H1 (cell line): ENCODE data around the gene LPP. TPM values are rescaled to one million over a fixed set of nuclear protein-coding genes. Genes with fewer than 3 reads are reported as not detected.

Source experiments
- CTCF ChIA-PET: fragments of 300-600 bp; sonication (Branson Sonifier 250); formaldehyde crosslinking; loops from one replicate; lab custom pipeline; 2021; ENCODE audit not compliant: partially characterized antibody; lab: Charles Lee
- POLR2A ChIA-PET: fragments of 300-600 bp; sonication (Branson Sonifier 250); formaldehyde crosslinking; loops from one replicate; lab custom pipeline; 2021; ENCODE audit warnings: inconsistent platforms; ENCODE audit not compliant: partially characterized antibody; lab: Charles Lee
- DNase-seq, 2 experiments: peaks; one replicate each; pipeline versions ENCODE4 v3.0.0 to v3.0.0-alpha.2; 2010 to 2022; ENCODE audit warnings: low spot score in 2 of 2, low read depth in 1 of 2, mixed read lengths in 1 of 2
- FAIRE-seq: peaks from 2 replicates; lab custom pipeline; 2011; peaks lifted over from hg19 to GRCh38; lab: Jason Lieb, UNC
- H2AFZ ChIP-seq: 2 replicates; pipeline ENCODE4 v1.8.1; 2012; ENCODE audit warnings: low read length, inconsistent platforms
- H2AK5ac ChIP-seq: 2 replicates; pipeline ENCODE4 v1.6.1; 2013; ENCODE audit warnings: low read depth, low read length
- H2BK120ac ChIP-seq: replicated peaks from 2 replicates; pipeline ENCODE3; 2013; ENCODE audit warnings: low read depth, low read length, inconsistent platforms
- H2BK12ac ChIP-seq: 2 replicates; pipeline ENCODE4 v1.6.1; 2013; ENCODE audit warnings: low read depth, low read length
- H2BK15ac ChIP-seq: 2 replicates; pipeline ENCODE4 v1.6.1; 2013; ENCODE audit warnings: low read length
- H2BK20ac ChIP-seq: 2 replicates; pipeline ENCODE4 v1.6.1; 2013; ENCODE audit warnings: low read length
- H2BK5ac ChIP-seq: 2 replicates; pipeline ENCODE4 v1.6.1; 2013; ENCODE audit warnings: low read depth, low read length
- H3K14ac ChIP-seq: 2 replicates; pipeline ENCODE4 v1.6.1; 2013; ENCODE audit warnings: inconsistent platforms; ENCODE audit not compliant: insufficient read length
- H3K18ac ChIP-seq: 2 replicates; pipeline ENCODE4 v1.6.1; 2013; ENCODE audit warnings: low read length; ENCODE audit errors: extremely low read depth
- H3K23ac ChIP-seq: 2 replicates; pipeline ENCODE4 v1.6.1; 2013; ENCODE audit warnings: inconsistent platforms; ENCODE audit not compliant: insufficient read length
- H3K23me2 ChIP-seq: 2 replicates; pipeline ENCODE4 v1.6.1; 2013; ENCODE audit warnings: low read depth, low read length
- H3K27ac ChIP-seq: 2 replicates; pipeline ENCODE4 v1.6.1; 2011; ENCODE audit warnings: low read depth, low read length, inconsistent platforms
- H3K27me3 ChIP-seq, 4 experiments: replicated peaks in 1 of 4; 1 replicate in 1 of 4; 2 replicates in 3 of 4; pipeline versions ENCODE4 v1.6.1 to v1.8.1; 2011 to 2013; ENCODE audit warnings: low read length in 3 of 4, mild to moderate bottlenecking in 3 of 4, inconsistent platforms in 2 of 4, mixed read lengths in 2 of 4, moderate library complexity in 1 of 4; ENCODE audit not compliant: control insufficient read depth in 3 of 4, insufficient read depth in 3 of 4; ENCODE audit errors: extremely low read depth in 1 of 4
- H3K36me3 ChIP-seq, 4 experiments: 2 replicates each; pipeline versions ENCODE4 v1.6.1 to v1.8.1; 2011 to 2013; ENCODE audit warnings: mild to moderate bottlenecking in 4 of 4, low read length in 3 of 4, moderate library complexity in 2 of 4, control low read depth in 1 of 4, inconsistent platforms in 1 of 4; ENCODE audit not compliant: insufficient read depth in 4 of 4, control insufficient read depth in 2 of 4
- H3K4ac ChIP-seq: replicated peaks from 2 replicates; pipeline ENCODE3; 2013; ENCODE audit warnings: low read length, low read depth, mixed read lengths, inconsistent platforms; ENCODE audit not compliant: insufficient read length
- H3K4me1 ChIP-seq, 4 experiments: replicated peaks in 1 of 4; 1 replicate in 1 of 4; 2 replicates in 3 of 4; pipeline versions ENCODE4 v1.6.1 to v1.8.1; 2011 to 2013; ENCODE audit warnings: low read length in 3 of 4, inconsistent platforms in 2 of 4, mixed read lengths in 1 of 4; ENCODE audit not compliant: insufficient read depth in 4 of 4, control insufficient read depth in 3 of 4
- H3K4me2 ChIP-seq, 2 experiments: 2 replicates each; pipeline versions ENCODE4 v1.6.1 to v1.8.1; 2011 to 2013; ENCODE audit warnings: low read depth in 2 of 2, low read length in 2 of 2, control low read depth in 1 of 2, inconsistent platforms in 1 of 2, mild to moderate bottlenecking in 1 of 2; ENCODE audit not compliant: insufficient read depth in 1 of 2
- H3K4me3 ChIP-seq, 4 experiments: fragments of 200-600, 300-600 bp in 1 of 4; sonication (generic), shearing (Covaris generic), sonication (Bioruptor Twin) in 1 of 4; 2 replicates each; pipeline versions ENCODE4 v1.5.1 to v1.8.1; 2011 to 2016; ENCODE audit warnings: low read length in 4 of 4, low read depth in 3 of 4, control low read depth in 2 of 4, inconsistent platforms in 2 of 4, mild to moderate bottlenecking in 2 of 4, mixed read lengths in 1 of 4, moderate library complexity in 1 of 4; ENCODE audit not compliant: insufficient read depth in 2 of 4; ENCODE audit errors: extremely low read depth in 1 of 4
- H3K56ac ChIP-seq: replicated peaks from 2 replicates; pipeline ENCODE3; 2013; ENCODE audit warnings: low read depth, mild to moderate bottlenecking, mixed read lengths, low read length, inconsistent platforms; ENCODE audit not compliant: insufficient read length
- H3K79me1 ChIP-seq: 2 replicates; pipeline ENCODE4 v1.6.1; 2013; ENCODE audit warnings: low read depth, low read length, control low read depth
- H3K79me2 ChIP-seq, 2 experiments: 2 replicates each; pipeline versions ENCODE4 v1.6.1 to v1.8.1; 2012 to 2013; ENCODE audit warnings: low read length in 2 of 2, mild to moderate bottlenecking in 2 of 2, inconsistent platforms in 1 of 2; ENCODE audit not compliant: insufficient read depth in 2 of 2, control insufficient read depth in 1 of 2
- H3K9ac ChIP-seq, 4 experiments: replicated peaks in 1 of 4; 1 replicate in 1 of 4; 2 replicates in 3 of 4; pipeline versions ENCODE4 v1.6.1 to v1.8.1; 2011 to 2013; ENCODE audit warnings: low read depth in 3 of 4, low read length in 3 of 4, control low read depth in 2 of 4, mild to moderate bottlenecking in 2 of 4, moderate library complexity in 2 of 4, inconsistent platforms in 1 of 4; ENCODE audit errors: extremely low read depth in 1 of 4
- H3K9me3 ChIP-seq, 2 experiments: 2 replicates each; pipeline versions ENCODE4 v1.6.1 to v1.8.1; 2012 to 2013; ENCODE audit warnings: mild to moderate bottlenecking in 2 of 2, moderate library complexity in 2 of 2, control low read depth in 1 of 2, inconsistent platforms in 1 of 2, low read depth in 1 of 2, low read length in 1 of 2, mixed read lengths in 1 of 2; ENCODE audit not compliant: insufficient read depth in 2 of 2
- H4K20me1 ChIP-seq, 2 experiments: replicated peaks in 1 of 2; 2 replicates each; pipeline versions ENCODE3 to v1.8.1; 2011 to 2013; ENCODE audit warnings: inconsistent platforms in 2 of 2, low read length in 2 of 2, mild to moderate bottlenecking in 1 of 2; ENCODE audit not compliant: insufficient read depth in 2 of 2, control insufficient read depth in 1 of 2
- H4K5ac ChIP-seq: 2 replicates; pipeline ENCODE4 v1.6.1; 2013; ENCODE audit warnings: low read length, low read depth, mixed read lengths, inconsistent platforms; ENCODE audit not compliant: insufficient read length
- H4K8ac ChIP-seq: 2 replicates; pipeline ENCODE4 v1.8.0; 2013; ENCODE audit warnings: mild to moderate bottlenecking, moderate library complexity, low read length, inconsistent platforms; ENCODE audit not compliant: insufficient read depth; ENCODE audit errors: extremely low read depth
- H4K91ac ChIP-seq: replicated peaks from 2 replicates; pipeline ENCODE3; 2013; ENCODE audit warnings: low read length, mixed read lengths, inconsistent platforms; ENCODE audit not compliant: insufficient read length
- BACH1 ChIP-seq: IDR thresholded peaks from 2 replicates; pipeline ENCODE4 v1.6.1; 2012; ENCODE audit warnings: low read length, improper control_type of control experiment
- CBX5 ChIP-seq: fragments of 300-800, 300-1000 bp; sonication (generic); IDR thresholded peaks from 2 replicates; pipeline ENCODE4 v1.7.1; 2016; ENCODE audit warnings: antibody characterized with exemption, low read length, low read depth
- CHD1 ChIP-seq: IDR thresholded peaks from 2 replicates; pipeline ENCODE4 v1.6.1; 2012; ENCODE audit warnings: low read depth, low read length, improper control_type of control experiment
- E2F6 ChIP-seq: IDR thresholded peaks from 2 replicates; pipeline ENCODE4 v1.6.1; 2012; ENCODE audit warnings: inconsistent platforms
- EP300 ChIP-seq, 2 experiments: IDR thresholded peaks; 1 replicate in 1 of 2; 2 replicates in 1 of 2; pipeline ENCODE4 v1.6.1; 2011 to 2012; ENCODE audit warnings: low read depth in 2 of 2, low read length in 2 of 2, mild to moderate bottlenecking in 2 of 2, borderline replicate concordance in 1 of 2, inconsistent platforms in 1 of 2, moderate library complexity in 1 of 2
- PHF8 ChIP-seq: fragments of 200-600 bp; sonication (generic); conservative IDR thresholded peaks from 2 replicates; pipeline ENCODE4 v1.7.1; 2012; ENCODE audit warnings: low read depth, mild to moderate bottlenecking, inconsistent platforms, low read length, moderate library complexity
- RNF2 ChIP-seq: fragments of 200-900, 300-1000 bp; sonication (generic); IDR thresholded peaks from 2 replicates; pipeline ENCODE4 v1.7.1; 2016; ENCODE audit warnings: borderline replicate concordance, low read depth, mild to moderate bottlenecking, antibody characterized with exemption, low read length; ENCODE audit not compliant: poor library complexity, severe bottlenecking; ENCODE audit errors: missing control alignments
- SAP30 ChIP-seq: fragments of 300-600 bp; sonication (generic); IDR thresholded peaks from 2 replicates; pipeline ENCODE4 v1.7.1; 2012; ENCODE audit warnings: low read length, moderate library complexity, mild to moderate bottlenecking, inconsistent platforms; ENCODE audit not compliant: insufficient read depth, insufficient replicate concordance
- SIN3A ChIP-seq, 2 experiments: IDR thresholded peaks in 1 of 2; conservative IDR thresholded peaks in 1 of 2; 2 replicates each; pipeline ENCODE4 v1.6.1; 2011 to 2012; ENCODE audit warnings: low read length in 2 of 2, improper control_type of control experiment in 1 of 2, low read depth in 1 of 2, mild to moderate bottlenecking in 1 of 2
- TAF1 ChIP-seq: IDR thresholded peaks from 2 replicates; pipeline ENCODE4 v1.6.1; 2011; ENCODE audit warnings: mild to moderate bottlenecking, low read depth, low read length
- TBP ChIP-seq: IDR thresholded peaks from 2 replicates; pipeline ENCODE4 v1.6.1; 2011; ENCODE audit warnings: low read depth, low read length, improper control_type of control experiment
- WGBS, 2 experiments: shearing (Covaris generic) in 1 of 2; methylation state at CpG; one replicate each; pipeline versions ENCODE4 v1.1.6 to v1.1.7; 2013 to 2015; ENCODE audit warnings: low lambda C conversion rate in 2 of 2, mixed read lengths in 2 of 2, inconsistent platforms in 1 of 2, low coverage in 1 of 2, missing lambda C conversion rate in 1 of 2; ENCODE audit not compliant: insufficient replicate concordance in 2 of 2, insufficient coverage in 1 of 2, insufficient read length in 1 of 2; ENCODE audit errors: extremely low coverage in 1 of 2, missing lambda C conversion rate in 1 of 2; 5-methylcytosine and 5-hydroxymethylcytosine counted together
- polyA plus RNA-seq, 7 experiments: library from polyadenylated mRNA; depleted of rRNA in 3 of 7; stranded (reverse) in 5 of 7; unstranded in 2 of 7; fragments of >200 nt in 5 of 7; fragments of 200-250 nt in 2 of 7; gene quantifications; 1 replicate in 5 of 7; 2 replicates in 1 of 7; 4 replicates in 1 of 7; pipeline versions ENCODE4 v1.2.1 to v1.2.3, GENCODE V29; 2011 to 2013; ENCODE audit warnings: missing spikeins in 2 of 7, mixed read lengths in 2 of 7
- total RNA-seq: library from RNA; stranded (reverse); fragmentation: NEBNext Ultra II Directional; extraction: Animal tissue kit (Norgen Biotek cat#: 25700); gene quantifications from 2 replicates; pipeline ENCODE4 v1.2.1, GENCODE V29; 2021

The LPP gene
- total and polyA plus RNA-seq, 2 of the 8 experiments (the other 6 are each of a cell fraction or from before 2014, with no cell fraction given): 10.0 to 53.3 TPM

GRCh38 chr3:188631291-188632010 lies 477.5 kb downstream of the LPP start:
- no peak overlapping the region for H2BK120ac ChIP-seq
- no peak overlapping the region for H3K18ac ChIP-seq
- no peaks in the 10 kb centered on the region for H3K27me3 ChIP-seq
- no peak overlapping the region for H2AK5ac ChIP-seq
- H2BK15ac ChIP-seq: no peak overlapping the region
- H3K14ac ChIP-seq: no peak overlapping the region
- no peak for FAIRE-seq
- POLR2A ChIA-PET: interaction anchor here (0.6 kb wide), 1 partner anchor 58 kb away, joined by 4 read pairs; no protein-coding TSS in a partner anchor
- H2BK5ac ChIP-seq: no peak overlapping the region
- 91% methylated on average over 5 of the region's 5 CpGs; no CpG with 5 or more reads in 1 of the 2 experiments for WGBS, 2 experiments
- no peaks in the 10 kb centered on the region; a peak in 2 of 8 replicates for H3K36me3 ChIP-seq
- no peaks in the 10 kb centered on the region for H3K4me1 ChIP-seq
- CTCF ChIA-PET: interaction anchor here (0.8 to 1.1 kb wide), 2 partner anchors 17 to 117 kb away, joined by 3 to 4 read pairs; no protein-coding TSS in a partner anchor
- no peaks in the 10 kb centered on the region for H3K23me2 ChIP-seq
- no peak overlapping the region for H4K8ac ChIP-seq
- H3K9ac ChIP-seq: no peak overlapping the region
- H2AFZ ChIP-seq: no peak overlapping the region
- no peak overlapping the region for H3K4me3 ChIP-seq
- H3K4me2 ChIP-seq: no peak overlapping the region
- no peaks in the 10 kb centered on the region for H3K79me2 ChIP-seq
- H4K20me1 ChIP-seq: no peaks in the 10 kb centered on the region
- H3K23ac ChIP-seq: no peak overlapping the region
- H3K4ac ChIP-seq: no peak overlapping the region
- H3K9me3 ChIP-seq: peaks cover 0 to 6% of the 10 kb centered on the region in 2 experiments; a peak in 2 of 4 replicates
- no peak overlapping the region for H4K5ac ChIP-seq
- no peak overlapping the region for H3K56ac ChIP-seq
- no peak overlapping the region for H2BK12ac ChIP-seq
- no peak for DNase-seq
- H3K79me1 ChIP-seq: no peaks in the 10 kb centered on the region
- no peak overlapping the region for H4K91ac ChIP-seq
- no peak overlapping the region for H3K27ac ChIP-seq
- no peak overlapping the region for H2BK20ac ChIP-seq
- TF ChIP-seq RNF2: no peak
- TF ChIP-seq PHF8: no peak
- no peak for TF ChIP-seq SAP30
- no peak for TF ChIP-seq CHD1
- TF ChIP-seq BACH1: no peak
- no peak for TF ChIP-seq TBP
- TF ChIP-seq SIN3A (conservative IDR thresholded peaks at IDR 0.05 in 1 of 2, IDR thresholded peaks at IDR 0.05 in 1 of 2; ENCODE audit: low read depth in 1 of 2, low read length in 2 of 2): no peak
- no peak for TF ChIP-seq EP300 (IDR thresholded peaks at IDR 0.05; ENCODE audit: borderline replicate concordance in 1 of 2, low read depth in 2 of 2, low read length in 2 of 2)
- TF ChIP-seq TAF1: no peak
- TF ChIP-seq CBX5: no peak
- no peak for TF ChIP-seq E2F6
